ENCODE measurements around the gene PFKL.

The PFKL gene

GRCh38 chr21:44267655-44268142, 32.2 kb upstream of the PFKL start:
- Histone ChIP-seq H3K27me3 (ENCODE audit: insufficient read depth, insufficient read length) (no peaks in the 10 kb centered on the region), H3K4me3 (ENCODE audit: insufficient read length, low read depth) (no peak overlapping the region), H3K9ac (ENCODE audit: insufficient read length, low read depth) (no peak overlapping the region), H3K9me3 (ENCODE audit: insufficient read depth, low read length) (no peaks in the 10 kb centered on the region), H3K36me3 (ENCODE audit: insufficient read depth, insufficient read length, low read length) (no peaks in the 10 kb centered on the region), H3K4me1 (ENCODE audit: insufficient read depth, insufficient read length) (peaks cover 14% of the 10 kb centered on the region)
- no peak for DNase-seq (ENCODE audit: low read depth, low spot score)
- TF ChIP-seq YY1 (IDR thresholded peaks at IDR 0.05; ENCODE audit: insufficient read depth, insufficient read length), result no peak
- no peak for TF ChIP-seq ZNF274 (IDR thresholded peaks at IDR 0.05; ENCODE audit: low read depth, low read length)
- TF ChIP-seq SUZ12 (IDR thresholded peaks at IDR 0.05; ENCODE audit: extremely low read depth, insufficient read depth, insufficient read length), result no peak

- H3K36me3 ChIP-seq (ENCODE audit: insufficient read depth, insufficient read length, low read length), result no peaks in the 10 kb centered on the region
These were observed 30.8 kb upstream of the PFKL start for GRCh38 chr21:44269090-44269489.

GRCh38 chr21:44271558-44272283, 28.1 kb upstream of the PFKL start:
- Histone ChIP-seq H3K36me3 (ENCODE audit: insufficient read depth, insufficient read length, low read length) (no peaks in the 10 kb centered on the region), H3K4me3 (ENCODE audit: insufficient read length, low read depth) (no peak overlapping the region), H3K27me3 (ENCODE audit: insufficient read depth, insufficient read length) (no peaks in the 10 kb centered on the region), H3K4me1 (ENCODE audit: insufficient read depth, insufficient read length) (peaks cover 7% of the 10 kb centered on the region), H3K9me3 (ENCODE audit: insufficient read depth, low read length) (0 out of 2 replicates have a peak, but pooled peaks cover 4% of the 10 kb centered on the region), H3K9ac (ENCODE audit: insufficient read length, low read depth) (no peak overlapping the region)
- TF ChIP-seq SUZ12 (IDR thresholded peaks at IDR 0.05; ENCODE audit: extremely low read depth, insufficient read depth, insufficient read length), result no peak
- no peak for TF ChIP-seq ZNF274 (IDR thresholded peaks at IDR 0.05; ENCODE audit: low read depth, low read length)
- no peak for TF ChIP-seq YY1 (IDR thresholded peaks at IDR 0.05; ENCODE audit: insufficient read depth, insufficient read length)
- no peak for DNase-seq (ENCODE audit: low read depth, low spot score)

More at GRCh38 chr21:44269090-44269489, 30.8 kb upstream of the PFKL start:
- no peak for TF ChIP-seq ZNF274 (IDR thresholded peaks at IDR 0.05; ENCODE audit: low read depth, low read length)
- TF ChIP-seq YY1 (IDR thresholded peaks at IDR 0.05; ENCODE audit: insufficient read depth, insufficient read length), result no peak
- TF ChIP-seq SUZ12 (IDR thresholded peaks at IDR 0.05; ENCODE audit: extremely low read depth, insufficient read depth, insufficient read length), result no peak
- DNase-seq (ENCODE audit: low read depth, low spot score), result no peak
- Histone ChIP-seq H3K9me3 (ENCODE audit: insufficient read depth, low read length) (no peaks in the 10 kb centered on the region), H3K9ac (ENCODE audit: insufficient read length, low read depth) (no peak overlapping the region), H3K4me1 (ENCODE audit: insufficient read depth, insufficient read length) (peaks cover 12% of the 10 kb centered on the region), H3K4me3 (ENCODE audit: insufficient read length, low read depth) (no peak overlapping the region), H3K27me3 (ENCODE audit: insufficient read depth, insufficient read length) (no peaks in the 10 kb centered on the region)

GRCh38 chr21:44272284-44272858, 27.5 kb upstream of the PFKL start:
- no peak for DNase-seq (ENCODE audit: low read depth, low spot score)
- Histone ChIP-seq H3K27me3 (ENCODE audit: insufficient read depth, insufficient read length) (no peaks in the 10 kb centered on the region), H3K9me3 (ENCODE audit: insufficient read depth, low read length) (0 out of 2 replicates have a peak, but pooled peaks cover 4% of the 10 kb centered on the region), H3K9ac (ENCODE audit: insufficient read length, low read depth) (no peak overlapping the region), H3K4me1 (ENCODE audit: insufficient read depth, insufficient read length) (peaks cover 7% of the 10 kb centered on the region), H3K36me3 (ENCODE audit: insufficient read depth, insufficient read length, low read length) (no peaks in the 10 kb centered on the region), H3K4me3 (ENCODE audit: insufficient read length, low read depth) (no peak overlapping the region)
- TF ChIP-seq YY1 (IDR thresholded peaks at IDR 0.05; ENCODE audit: insufficient read depth, insufficient read length) (no peak), ZNF274 (IDR thresholded peaks at IDR 0.05; ENCODE audit: low read depth, low read length) (no peak), SUZ12 (IDR thresholded peaks at IDR 0.05; ENCODE audit: extremely low read depth, insufficient read depth, insufficient read length) (no peak)

GRCh38 chr21:44273046-44273445, 26.8 kb upstream of the PFKL start:
- no peaks in the 10 kb centered on the region for H3K27me3 ChIP-seq (ENCODE audit: insufficient read depth, insufficient read length)
- DNase-seq (ENCODE audit: low read depth, low spot score), result no peak
- H3K9ac ChIP-seq (ENCODE audit: insufficient read length, low read depth), result no peak overlapping the region
- TF ChIP-seq YY1 (IDR thresholded peaks at IDR 0.05; ENCODE audit: insufficient read depth, insufficient read length) (no peak), SUZ12 (IDR thresholded peaks at IDR 0.05; ENCODE audit: extremely low read depth, insufficient read depth, insufficient read length) (no peak), ZNF274 (IDR thresholded peaks at IDR 0.05; ENCODE audit: low read depth, low read length) (no peak)
- H3K36me3 ChIP-seq (ENCODE audit: insufficient read depth, insufficient read length, low read length), result no peaks in the 10 kb centered on the region
- 0 out of 2 replicates have a peak, but pooled peaks cover 4% of the 10 kb centered on the region for H3K9me3 ChIP-seq (ENCODE audit: insufficient read depth, low read length)
- no peak overlapping the region for H3K4me3 ChIP-seq (ENCODE audit: insufficient read length, low read depth)
- H3K4me1 ChIP-seq (ENCODE audit: insufficient read depth, insufficient read length), result peaks cover 7% of the 10 kb centered on the region

GRCh38 chr21:44275041-44275440, 24.8 kb upstream of the PFKL start:
- peaks cover 12% of the 10 kb centered on the region for H3K4me1 ChIP-seq (ENCODE audit: insufficient read depth, insufficient read length)
- no peak for DNase-seq (ENCODE audit: low read depth, low spot score)
- no peak overlapping the region for H3K9ac ChIP-seq (ENCODE audit: insufficient read length, low read depth)
- no peak for TF ChIP-seq SUZ12 (IDR thresholded peaks at IDR 0.05; ENCODE audit: extremely low read depth, insufficient read depth, insufficient read length)
- TF ChIP-seq YY1 (IDR thresholded peaks at IDR 0.05; ENCODE audit: insufficient read depth, insufficient read length), result no peak
- no peak for TF ChIP-seq ZNF274 (IDR thresholded peaks at IDR 0.05; ENCODE audit: low read depth, low read length)
- H3K36me3 ChIP-seq (ENCODE audit: insufficient read depth, insufficient read length, low read length), result no peaks in the 10 kb centered on the region
- H3K27me3 ChIP-seq (ENCODE audit: insufficient read depth, insufficient read length), result no peaks in the 10 kb centered on the region
- 0 out of 2 replicates have a peak, but pooled peaks cover 4% of the 10 kb centered on the region for H3K9me3 ChIP-seq (ENCODE audit: insufficient read depth, low read length)
- H3K4me3 ChIP-seq (ENCODE audit: insufficient read length, low read depth), result no peak overlapping the region
